ENCODE results near the gene UNG.
"Not testable (repeated sequence)": the region's sequence is repeated elsewhere in the genome, so short reads cannot be mapped to it uniquely, and the experiment has no call there.

UNG gene

DNA sequence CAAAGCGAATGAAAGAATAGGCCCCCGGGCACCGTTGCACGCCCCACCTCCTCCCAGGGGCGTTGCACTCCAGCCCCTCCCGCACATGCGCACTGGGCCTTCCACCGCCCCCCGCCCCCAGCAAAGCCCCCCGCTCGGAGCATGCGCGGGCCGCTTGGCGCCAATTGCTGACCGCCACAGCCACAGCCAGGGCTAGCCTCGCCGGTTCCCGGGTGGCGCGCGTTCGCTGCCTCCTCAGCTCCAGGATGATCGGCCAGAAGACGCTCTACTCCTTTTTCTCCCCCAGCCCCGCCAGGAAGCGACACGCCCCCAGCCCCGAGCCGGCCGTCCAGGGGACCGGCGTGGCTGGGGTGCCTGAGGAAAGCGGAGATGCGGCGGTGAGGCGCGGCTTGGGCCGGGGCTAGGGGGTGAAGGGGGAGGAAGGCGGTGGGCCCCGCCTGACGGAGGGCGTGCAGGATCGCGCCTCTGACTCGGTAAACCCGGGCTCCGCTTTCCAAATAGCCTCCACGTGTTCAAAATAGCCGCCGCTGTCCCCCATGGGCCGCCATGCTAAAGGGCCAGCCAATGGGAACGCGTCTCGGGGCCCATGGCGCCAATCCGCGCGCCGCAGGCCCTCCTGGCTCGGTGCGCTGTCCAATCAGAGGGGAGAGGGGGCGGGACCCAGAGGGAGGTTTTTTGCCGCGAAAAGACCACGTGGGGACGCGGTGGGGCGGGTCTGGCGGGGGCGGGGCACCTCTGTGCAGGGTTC is at the start of gene UNG:
TSS of gene UNG (plus strand) at position 163 of the 748 bp plus-strand sequence. CDS start at position 246, 83 bp downstream.
- DNase-seq (ENCODE audit: low spot score), result peak; percentile 100

DNA sequence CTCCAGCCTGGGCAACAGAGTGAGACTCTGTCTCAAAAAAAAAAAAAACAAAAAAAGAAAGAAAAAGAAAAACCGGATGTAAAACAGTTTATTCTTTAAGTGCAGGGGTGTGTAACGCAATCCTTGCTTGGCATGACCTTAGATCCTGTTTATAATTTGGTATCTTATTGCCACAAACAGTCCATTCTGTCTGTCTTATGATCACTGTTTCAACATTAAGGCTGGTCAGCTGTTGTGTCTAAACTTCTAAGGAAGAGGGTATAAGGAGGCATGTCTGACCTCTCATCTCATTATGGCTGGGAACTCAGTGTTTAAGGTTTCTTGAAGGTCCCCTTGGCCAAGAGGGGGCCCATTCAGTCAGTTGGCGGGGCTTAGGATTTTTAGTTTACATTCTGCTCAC is 48.7 kb upstream of the UNG start:
- DNase-seq (ENCODE audit: low spot score), result not testable (repeated sequence)

DNA sequence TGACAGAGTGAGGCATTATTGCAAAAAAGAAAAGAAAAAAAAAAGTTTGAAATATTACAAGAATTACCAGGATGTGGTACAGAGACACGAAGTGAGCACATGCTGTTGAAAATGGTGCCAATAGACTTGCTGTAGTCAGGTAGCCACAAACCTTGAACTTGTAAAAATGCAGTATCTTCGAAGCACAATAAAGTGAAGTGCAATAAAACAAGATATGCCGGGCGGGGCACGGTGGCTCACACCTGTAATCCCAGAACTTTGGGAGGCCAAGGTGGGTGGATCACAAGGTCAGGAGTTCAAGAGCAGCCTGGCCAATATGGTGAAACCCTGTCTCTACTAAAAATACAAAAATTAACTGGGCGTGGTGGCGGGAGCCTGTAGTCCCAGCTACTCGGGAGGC is 47.6 kb upstream of the UNG start:
- DNase-seq (ENCODE audit: low spot score), result not testable (repeated sequence)

DNA sequence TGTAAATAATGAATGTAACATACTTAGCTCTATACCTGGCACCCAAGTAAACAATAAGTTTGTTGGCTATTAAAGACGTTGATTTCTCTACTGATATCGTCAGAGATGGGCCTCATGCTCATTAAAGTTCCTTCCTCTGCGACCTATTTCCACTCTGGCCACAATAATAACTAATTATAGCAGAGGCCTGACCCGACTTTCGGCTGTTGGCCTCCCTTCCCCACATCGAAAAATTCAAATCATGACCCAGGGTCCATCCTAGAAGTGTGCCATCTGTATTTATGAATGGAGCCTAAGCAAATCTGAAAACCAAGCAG is 45.3 kb upstream of the UNG start:
- no peak for DNase-seq (ENCODE audit: low spot score)

DNA sequence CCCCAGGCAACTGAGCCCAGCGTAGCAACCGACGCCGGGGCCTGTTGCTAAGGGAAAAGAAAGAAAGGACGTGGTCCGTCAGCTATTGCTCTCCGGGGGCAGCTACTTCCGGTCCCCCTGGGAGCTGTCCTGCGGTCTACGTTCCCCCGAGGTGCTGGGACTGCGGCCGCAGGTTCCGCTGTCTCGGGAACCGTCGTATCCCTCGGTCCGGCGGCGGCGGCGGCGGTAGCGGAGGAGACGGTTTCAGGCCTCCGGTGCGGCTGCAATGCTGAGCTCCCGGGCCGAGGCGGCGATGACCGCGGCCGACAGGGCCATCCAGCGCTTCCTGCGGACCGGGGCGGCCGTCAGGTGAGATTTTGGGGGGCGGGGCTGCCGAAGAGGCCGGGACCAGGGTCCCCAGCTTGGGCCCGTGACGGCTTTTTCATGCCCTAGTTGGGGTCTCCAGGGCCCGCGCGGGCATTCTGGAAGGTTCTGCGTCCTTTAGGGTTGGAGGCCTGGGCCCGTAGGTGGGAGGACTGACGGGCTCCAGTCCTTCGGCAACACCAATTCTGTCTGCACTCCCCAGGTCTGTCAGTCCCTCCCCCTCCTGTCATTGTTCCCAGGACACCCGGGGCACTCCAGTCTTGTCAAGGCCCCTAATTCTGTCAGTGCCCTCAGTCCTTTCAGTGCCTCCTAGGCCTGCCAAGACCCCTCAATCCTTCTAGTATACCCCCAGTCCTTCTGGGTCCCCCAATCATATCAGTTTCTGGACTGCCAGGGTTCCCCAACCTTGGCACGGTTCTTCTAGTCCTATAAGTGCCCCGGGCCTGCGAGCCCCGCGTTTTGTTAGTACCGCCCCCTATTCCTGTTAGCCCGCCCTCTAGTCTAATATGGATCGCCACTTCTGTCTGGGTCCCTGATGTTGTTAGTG is 44.7 kb upstream of the UNG start, which contains the start of gene USP30:
TSS of gene USP30 (plus strand) at position 163 of the 910 bp plus-strand sequence. CDS start at position 266, 103 bp downstream.
- DNase-seq (ENCODE audit: low spot score), result peak; percentile 96

DNA sequence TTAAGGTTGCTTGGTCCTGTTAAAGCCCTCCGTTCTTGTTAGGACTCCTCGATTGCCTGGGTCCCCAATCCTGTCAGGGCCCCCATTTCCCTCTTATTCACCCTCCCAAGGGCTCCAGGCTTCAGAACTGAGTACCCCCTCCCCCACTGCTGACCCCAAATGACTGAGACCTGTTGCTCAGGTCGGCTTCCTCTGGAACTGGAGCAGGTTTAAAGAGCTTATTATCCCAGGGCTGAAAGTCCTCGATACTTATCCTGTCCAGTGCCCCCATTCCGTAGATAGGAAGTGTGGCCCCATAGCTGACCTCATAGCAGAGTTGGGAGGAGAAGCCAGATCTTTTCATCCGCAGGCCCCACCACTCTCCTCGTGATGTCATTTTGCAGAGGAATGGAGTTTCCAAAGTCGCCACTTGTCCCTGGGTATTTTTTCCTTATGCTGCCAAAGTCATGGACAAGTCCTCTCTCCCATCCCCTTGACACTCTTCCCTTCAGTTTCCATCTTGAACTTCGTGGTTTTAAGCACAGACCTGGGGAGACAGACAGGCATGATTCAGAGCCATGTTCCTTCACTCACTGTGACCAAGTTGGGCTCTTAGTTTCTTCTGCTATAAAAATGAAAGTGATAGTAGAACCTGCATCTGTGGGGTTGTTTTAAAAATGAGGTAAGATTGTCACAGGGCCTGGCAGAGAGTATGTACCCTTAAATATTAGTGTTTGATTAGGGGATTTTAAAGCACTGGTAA is 43.8 kb upstream of the UNG start:
- peak; percentile 12 for DNase-seq (ENCODE audit: low spot score)

DNA sequence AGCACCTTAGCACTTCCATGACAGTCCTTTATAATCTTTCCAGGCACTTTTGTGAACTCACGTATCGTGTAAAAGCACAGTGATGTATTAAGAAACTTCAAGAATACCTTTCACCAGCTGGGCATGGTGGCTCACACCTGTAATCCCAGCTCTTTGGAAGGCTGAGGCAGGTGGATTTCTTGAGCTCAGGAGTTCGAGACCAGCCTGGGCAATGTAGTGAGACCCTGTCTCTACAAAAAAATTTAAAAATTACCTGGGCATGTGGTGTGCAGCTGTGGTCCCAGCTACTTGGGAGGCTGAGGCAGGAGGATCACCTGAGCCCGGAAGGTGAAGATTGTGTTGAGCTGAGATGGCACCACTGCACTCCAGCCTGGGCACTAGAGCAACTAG is 43.3 kb upstream of the UNG start:
- not testable (repeated sequence) for DNase-seq (ENCODE audit: low spot score)

DNA sequence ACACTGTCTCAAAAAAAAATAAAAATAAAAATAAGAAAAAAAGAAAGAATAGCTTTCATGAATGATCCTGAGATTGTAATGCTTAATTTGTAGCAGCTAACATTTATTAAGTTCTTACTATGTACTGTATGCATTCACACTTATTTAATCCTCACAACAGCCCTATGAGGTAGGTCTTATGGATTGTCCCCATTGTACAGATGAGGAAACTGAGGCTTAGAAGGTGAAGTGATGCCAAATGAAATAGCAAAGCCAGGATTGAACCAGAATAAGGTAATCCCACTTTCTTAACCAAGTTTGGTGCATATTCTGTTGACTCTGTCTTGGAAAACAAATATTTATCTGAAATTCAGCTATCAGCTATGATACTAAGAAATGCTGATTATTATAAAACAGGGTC is 42.9 kb upstream of the UNG start:
- DNase-seq (ENCODE audit: low spot score), result no peak

DNA sequence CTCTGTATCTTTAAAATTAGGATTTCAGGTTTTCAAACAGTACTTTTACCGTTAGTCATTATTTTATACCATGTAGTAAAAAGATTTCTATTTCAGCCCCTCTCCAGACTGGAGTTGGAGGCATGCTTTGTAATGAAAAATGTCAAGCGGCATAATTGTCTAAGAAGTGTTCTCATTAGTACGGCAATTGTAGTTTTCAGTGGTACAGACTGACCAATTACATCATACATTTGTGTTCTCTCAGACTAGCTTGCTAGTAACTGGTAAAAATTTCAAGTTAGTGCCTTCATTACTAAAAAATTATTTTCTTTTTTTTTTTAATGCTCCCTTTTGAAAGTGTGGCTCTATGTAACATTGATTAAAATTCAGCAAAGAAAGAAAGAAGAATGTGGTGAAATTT is 40.5 kb upstream of the UNG start:
- no peak for DNase-seq (ENCODE audit: low spot score)

DNA sequence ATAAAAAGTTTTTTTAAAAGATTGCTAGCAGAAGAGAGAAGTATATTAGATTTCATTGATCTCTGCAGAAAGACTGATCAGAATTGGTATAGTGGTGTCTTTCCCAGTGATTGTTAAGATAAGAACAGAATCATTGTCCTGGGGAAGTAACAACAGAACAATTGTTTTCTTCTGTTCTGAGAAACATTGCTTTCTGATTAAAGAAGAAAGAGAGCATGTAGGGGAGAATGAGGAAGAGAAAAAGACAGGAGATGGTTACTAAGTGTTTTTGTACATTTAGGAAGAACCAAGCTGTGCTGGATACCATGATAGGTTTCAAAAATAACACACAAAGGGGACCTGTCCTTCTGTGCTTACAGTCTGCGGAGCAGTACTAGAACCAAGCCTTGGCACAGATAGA is 40.0 kb upstream of the UNG start:
- DNase-seq (ENCODE audit: low spot score), result no peak

DNA sequence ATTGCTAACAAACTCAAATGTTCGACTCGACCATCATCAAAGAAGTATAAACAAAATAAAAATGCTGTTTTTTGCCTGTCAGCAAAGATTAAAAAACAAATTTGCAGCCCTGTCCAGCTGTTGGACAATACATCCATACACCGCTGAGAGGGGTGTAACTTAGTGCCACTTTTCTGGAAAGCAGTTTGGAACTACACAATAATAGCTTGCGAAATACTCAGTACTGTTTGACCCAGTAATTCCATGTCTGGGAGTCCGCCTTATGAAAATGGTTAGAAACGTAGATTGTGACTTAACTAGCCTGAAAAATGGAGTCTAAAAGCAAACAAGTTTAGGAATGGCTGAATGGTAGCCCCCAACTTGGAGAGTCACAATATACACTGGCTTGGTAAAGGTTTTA is 38.6 kb upstream of the UNG start:
- no peak for DNase-seq (ENCODE audit: low spot score)

DNA sequence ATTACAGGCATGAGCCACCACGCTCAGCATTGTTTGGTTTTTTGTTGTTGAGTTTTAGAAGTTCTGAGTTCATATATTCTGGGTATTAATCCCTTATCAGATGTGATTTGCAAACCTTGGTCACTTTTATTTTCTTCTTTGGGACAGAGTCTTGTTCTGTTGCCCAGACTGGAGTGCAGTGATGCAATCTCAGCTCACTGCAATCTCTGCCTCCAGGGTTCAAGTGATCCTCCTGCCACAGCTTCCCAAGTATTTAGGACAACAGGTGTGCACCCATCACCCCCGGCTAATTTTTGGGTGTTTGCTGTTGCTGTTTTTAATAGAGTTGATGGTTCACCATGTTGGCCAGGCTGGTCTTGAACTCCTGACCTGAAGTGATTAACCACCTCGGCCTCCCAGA is 33.3 kb upstream of the UNG start:
- DNase-seq (ENCODE audit: low spot score), result no peak

DNA sequence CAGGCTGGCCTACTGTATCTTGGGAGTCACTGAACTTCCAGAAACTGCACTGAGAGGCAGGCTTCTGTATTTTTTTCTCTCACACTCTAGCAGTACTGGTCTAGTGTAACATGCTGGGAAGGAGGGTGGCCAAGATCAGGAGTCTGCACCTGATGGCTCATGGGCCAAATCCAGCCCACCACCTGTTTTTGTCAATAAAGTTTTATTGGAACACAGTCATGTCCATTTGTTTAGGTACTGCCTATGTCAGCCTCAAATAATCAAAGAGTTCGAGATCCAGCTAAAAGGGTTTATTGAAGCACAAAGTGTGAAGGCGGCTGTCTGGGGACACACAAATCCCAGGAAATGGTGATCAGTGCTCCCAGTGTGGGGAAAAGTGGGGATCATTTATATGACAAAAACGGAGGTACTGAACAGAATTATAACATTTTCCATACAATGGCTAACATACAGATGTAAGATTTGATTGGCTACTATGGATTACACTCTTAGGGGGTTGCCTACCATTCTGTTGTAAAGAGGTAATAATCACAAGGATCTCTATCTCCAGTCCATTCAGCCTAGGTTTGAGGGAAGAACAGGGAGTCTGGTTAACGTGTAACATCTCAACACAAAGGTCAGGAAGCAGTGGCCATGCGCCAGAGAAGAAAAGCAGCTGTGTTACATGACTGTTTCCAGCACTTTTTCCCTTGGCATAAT is 32.1 kb upstream of the UNG start:
- no peak for DNase-seq (ENCODE audit: low spot score)

DNA sequence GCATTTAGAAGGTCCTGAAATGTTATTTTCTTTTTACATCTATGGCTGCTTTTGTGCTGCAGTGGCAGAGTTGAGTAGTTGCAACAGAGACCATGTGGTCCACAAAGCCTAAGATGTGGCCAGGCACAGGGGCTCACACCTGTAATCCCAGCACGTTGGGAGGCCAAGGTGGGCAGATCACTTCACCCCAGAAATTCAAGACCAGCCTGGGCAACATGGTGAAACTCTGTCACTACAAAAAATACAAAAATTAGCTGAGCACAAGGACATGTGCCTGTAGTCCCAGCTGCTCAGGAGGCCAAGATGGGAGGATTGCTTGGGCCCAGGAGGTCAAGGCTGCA is 31.6 kb upstream of the UNG start:
- no peak for DNase-seq (ENCODE audit: low spot score)

DNA sequence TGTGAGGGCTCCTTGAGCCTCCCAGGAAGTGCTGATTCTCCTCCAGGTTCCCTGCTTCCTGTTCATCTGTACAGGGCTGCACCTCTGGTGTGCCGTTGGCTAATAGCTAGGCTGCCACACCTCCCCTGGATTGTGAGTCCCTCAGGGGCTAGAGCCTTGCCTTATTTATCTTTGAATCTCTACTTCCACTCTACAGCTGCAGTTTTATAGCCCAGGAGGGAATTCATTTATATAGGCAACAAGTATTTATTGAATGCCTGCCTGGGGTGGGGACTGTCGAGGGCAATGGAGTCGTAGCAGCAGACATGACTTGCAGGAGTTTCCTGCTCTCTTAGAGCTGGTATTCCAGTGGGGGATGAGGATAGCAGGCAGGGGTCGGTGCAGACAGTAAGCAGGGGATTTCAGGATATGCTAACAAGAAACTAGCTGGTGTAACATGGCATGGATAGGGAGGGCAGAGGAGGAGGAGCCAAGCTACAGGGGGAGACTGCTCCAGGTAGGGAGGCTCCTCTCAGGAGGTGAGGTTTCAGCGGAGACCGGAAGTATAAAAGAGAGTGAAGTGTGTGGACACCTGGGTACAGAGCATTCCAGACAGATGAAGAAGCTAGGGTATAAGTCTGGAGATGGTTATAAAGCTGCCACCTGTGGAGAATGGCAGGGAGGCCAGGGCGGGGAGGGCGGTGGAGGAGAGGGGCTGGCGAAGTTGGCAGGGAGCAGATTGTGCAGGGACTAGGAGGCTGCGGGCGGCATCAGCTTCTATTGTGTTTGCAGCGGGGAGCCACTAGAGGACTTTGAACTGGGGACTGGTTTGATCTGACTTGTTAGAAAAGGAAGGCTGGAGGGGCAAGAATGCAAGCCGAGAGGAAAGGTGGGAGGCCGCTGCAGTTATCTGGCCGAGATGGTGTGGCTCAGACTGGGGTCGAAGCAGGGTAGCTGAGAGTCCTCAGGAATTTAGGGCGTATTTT is 27.8 kb upstream of the UNG start:
- DNase-seq (ENCODE audit: low spot score), result no peak

DNA sequence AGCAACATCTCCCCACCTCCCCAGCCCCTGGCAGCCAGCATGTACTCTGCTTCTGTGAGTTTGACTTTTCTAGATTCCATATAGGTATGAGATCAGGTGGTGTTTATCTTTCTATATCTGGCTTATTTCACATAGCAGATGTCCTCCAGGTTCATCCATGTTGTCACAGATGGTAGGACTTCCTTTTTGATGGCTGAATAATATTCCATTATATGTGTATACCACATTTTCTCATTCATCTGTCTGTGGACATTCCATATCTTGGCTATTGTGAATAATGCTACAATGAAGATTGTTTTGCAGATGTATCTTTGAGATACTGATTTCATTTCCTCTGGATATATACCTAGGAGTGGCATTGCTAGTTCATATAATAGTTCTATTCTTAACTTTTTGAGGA is 22.5 kb upstream of the UNG start:
- DNase-seq (ENCODE audit: low spot score), result no peak

DNA sequence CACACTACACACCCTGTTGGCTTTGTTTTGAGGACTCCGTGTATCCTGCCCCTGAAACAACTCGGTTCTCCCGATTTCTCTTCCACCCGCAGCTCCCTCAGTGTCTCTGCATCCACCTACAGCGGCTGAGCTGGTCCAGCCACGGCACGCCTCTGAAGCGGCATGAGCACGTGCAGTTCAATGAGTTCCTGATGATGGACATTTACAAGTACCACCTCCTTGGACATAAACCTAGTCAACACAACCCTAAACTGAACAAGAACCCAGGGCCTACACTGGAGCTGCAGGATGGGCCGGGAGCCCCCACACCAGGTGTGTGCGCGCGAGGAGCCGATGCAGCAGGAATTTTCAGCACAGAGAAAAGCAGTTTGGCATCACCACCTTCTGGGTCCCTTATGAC is 14.6 kb upstream of the UNG start:
- no peak for DNase-seq (ENCODE audit: low spot score)

DNA sequence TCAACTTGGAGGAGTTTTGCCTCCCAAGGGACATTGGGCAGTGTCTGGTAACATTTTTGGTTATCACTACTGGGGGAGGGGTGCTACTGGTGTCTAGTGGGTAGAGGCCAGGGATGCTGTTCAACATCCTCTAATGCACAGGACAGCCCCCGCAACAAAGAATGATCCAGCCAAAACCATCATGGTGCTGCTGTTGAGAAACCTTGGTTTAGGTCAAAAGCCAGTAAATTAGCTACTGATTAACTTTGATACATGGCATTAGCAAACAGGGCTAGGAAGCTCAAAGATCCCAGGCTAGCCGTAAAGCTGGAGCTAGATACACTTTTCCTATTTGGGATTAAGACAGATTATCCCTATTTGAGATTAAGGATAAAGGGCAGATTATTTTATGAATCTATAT is 13.0 kb upstream of the UNG start:
- DNase-seq (ENCODE audit: low spot score), result no peak

DNA sequence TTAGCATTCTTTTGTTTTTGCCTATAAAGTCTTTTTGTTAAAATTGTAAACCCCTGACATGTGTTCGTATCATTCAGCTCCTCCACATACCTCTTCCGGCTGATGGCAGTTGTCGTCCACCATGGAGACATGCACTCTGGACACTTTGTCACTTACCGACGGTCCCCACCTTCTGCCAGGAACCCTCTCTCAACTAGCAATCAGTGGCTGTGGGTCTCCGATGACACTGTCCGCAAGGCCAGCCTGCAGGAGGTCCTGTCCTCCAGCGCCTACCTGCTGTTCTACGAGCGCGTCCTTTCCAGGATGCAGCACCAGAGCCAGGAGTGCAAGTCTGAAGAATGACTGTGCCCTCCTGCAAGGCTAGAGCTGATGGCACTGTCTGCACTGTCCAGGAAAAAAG is 11.8 kb upstream of the UNG start:
- DNase-seq (ENCODE audit: low spot score), result no peak

DNA sequence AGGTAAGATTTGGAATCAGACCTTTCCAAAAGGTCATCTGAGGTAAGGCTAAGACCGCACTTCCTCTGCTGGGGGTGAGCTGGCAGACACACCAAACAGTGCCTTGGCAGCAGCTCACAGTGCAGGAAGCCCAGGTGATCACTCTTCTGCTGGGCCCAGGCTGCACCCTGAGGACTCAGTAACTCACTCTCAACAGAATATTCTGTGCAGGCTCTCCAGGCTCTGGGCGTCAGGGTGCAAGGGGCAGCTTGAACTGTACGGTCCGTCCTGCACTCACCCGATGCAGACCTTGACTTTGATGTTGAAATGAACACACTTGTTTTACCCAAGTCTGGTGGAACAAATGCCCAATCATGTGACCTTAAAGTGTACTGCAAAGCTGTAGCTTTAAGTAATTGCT is 10.1 kb upstream of the UNG start:
- DNase-seq (ENCODE audit: low spot score), result no peak

DNA sequence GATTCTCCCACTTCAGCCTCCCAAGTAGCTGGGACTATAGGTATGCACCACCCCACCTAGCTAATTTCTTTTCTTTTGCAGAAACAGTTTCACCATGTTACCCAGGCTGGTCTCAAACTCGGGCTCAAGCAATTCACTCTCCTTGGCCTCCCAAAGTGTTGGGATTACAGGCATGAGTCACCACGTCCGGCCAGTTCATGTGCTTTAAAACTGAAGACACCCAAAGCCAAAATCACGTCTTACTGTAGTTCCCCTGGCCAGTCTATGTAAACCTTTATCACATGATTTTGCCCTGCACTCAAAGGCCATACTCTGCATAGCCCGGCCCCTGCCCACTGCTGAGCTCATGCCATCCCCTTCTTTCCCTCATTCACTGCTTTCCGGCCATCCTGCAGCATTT is 8.6 kb upstream of the UNG start:
- DNase-seq (ENCODE audit: low spot score), result no peak

Measured in AG08396 (cell line).